SU-DHL-6 (cell line): ENCODE measurements around the gene MORF4L2.
"Not testable (repeated sequence)": the region's sequence is repeated elsewhere in the genome, so short reads cannot be mapped to it uniquely, and the experiment has no call there.

Experiments used
- H2AFZ ChIP-seq: fragments of 200-600 bp; sonication (generic); 2 replicates; pipeline ENCODE4 v1.6.1; 2014; ENCODE audit warnings: low read depth, mild to moderate bottlenecking, moderate library complexity, mixed read lengths, antibody characterized with exemption, low read length; ENCODE audit not compliant: severe bottlenecking
- H3F3A ChIP-seq: fragments of 200-600 bp; shearing (Covaris generic); 2 replicates; pipeline ENCODE4 v1.6.0; 2016; ENCODE audit warnings: antibody characterized with exemption, mild to moderate bottlenecking; ENCODE audit not compliant: insufficient read depth
- H3K27ac ChIP-seq: fragments of 200-600 bp; sonication (generic); 2 replicates; pipeline ENCODE4 v1.5.1; 2016; ENCODE audit warnings: low read depth, mild to moderate bottlenecking, low read length, moderate library complexity, mixed read lengths
- H3K27me3 ChIP-seq: fragments of 200-600 bp; sonication (generic), shearing (Covaris generic); 2 replicates; pipeline ENCODE4 v1.6.0; 2014; ENCODE audit warnings: mild to moderate bottlenecking, low read length
- H3K36me3 ChIP-seq: fragments of 200-600 bp; sonication (generic); 2 replicates; pipeline ENCODE4 v1.6.1; 2014; ENCODE audit warnings: mild to moderate bottlenecking, low read length, mixed read lengths
- H3K4me2 ChIP-seq: fragments of 300-600, 200-600 bp; shearing (Covaris generic), sonication (generic); 2 replicates; pipeline ENCODE4 v1.6.0; 2014; ENCODE audit warnings: low read length, low read depth, mild to moderate bottlenecking; ENCODE audit not compliant: poor library complexity, severe bottlenecking
- H3K4me3 ChIP-seq: fragments of 200-600 bp; sonication (generic); 2 replicates; pipeline ENCODE4 v1.5.1; 2014; ENCODE audit warnings: antibody characterized with exemption, low read length, mild to moderate bottlenecking, mixed read lengths; ENCODE audit not compliant: insufficient read depth, poor library complexity, severe bottlenecking
- H3K79me2 ChIP-seq: fragments of 200-600 bp; sonication (generic); 2 replicates; pipeline ENCODE4 v1.6.1; 2014; ENCODE audit warnings: mild to moderate bottlenecking, low read length, moderate library complexity; ENCODE audit not compliant: insufficient read depth
- H3K9ac ChIP-seq: fragments of 200-600 bp; sonication (generic); 2 replicates; pipeline ENCODE4 v1.7.0; 2014; ENCODE audit warnings: mild to moderate bottlenecking, low read length
- H3K9me2 ChIP-seq: fragments of 200-600 bp; sonication (generic); replicated peaks from 2 replicates; pipeline ENCODE4 v1.6.1; 2014; ENCODE audit warnings: low read length; ENCODE audit not compliant: insufficient read depth
- H3K9me3 ChIP-seq: fragments of 200-600 bp; sonication (generic); 2 replicates; pipeline ENCODE4 v1.6.1; 2014; ENCODE audit warnings: low read length, mixed read lengths; ENCODE audit not compliant: insufficient read depth
- H4K20me1 ChIP-seq: fragments of 200-600 bp; sonication (generic); 2 replicates; pipeline ENCODE4 v1.6.1; 2014; ENCODE audit warnings: low read depth, mild to moderate bottlenecking, antibody characterized with exemption, low read length, moderate library complexity, mixed read lengths
- EZH2phosphoT487 ChIP-seq: fragments of 200-600 bp; sonication (generic), shearing (Covaris generic); conservative IDR thresholded peaks from 2 replicates; pipeline ENCODE4 v1.6.1; 2018; ENCODE audit warnings: mild to moderate bottlenecking, antibody characterized with exemption, low read length, moderate library complexity, mixed read lengths
- TF ChIP-seq, protein P1 (sequence below): fragments of 200-600 bp; sonication (generic); IDR thresholded peaks from one replicate; pipeline ENCODE4 v1.5.1; 2017; ENCODE audit warnings: antibody characterized with exemption, mild to moderate bottlenecking, low read length, moderate library complexity; ENCODE audit not compliant: insufficient read depth, poor library complexity, severe bottlenecking

The MORF4L2 gene

DNA sequence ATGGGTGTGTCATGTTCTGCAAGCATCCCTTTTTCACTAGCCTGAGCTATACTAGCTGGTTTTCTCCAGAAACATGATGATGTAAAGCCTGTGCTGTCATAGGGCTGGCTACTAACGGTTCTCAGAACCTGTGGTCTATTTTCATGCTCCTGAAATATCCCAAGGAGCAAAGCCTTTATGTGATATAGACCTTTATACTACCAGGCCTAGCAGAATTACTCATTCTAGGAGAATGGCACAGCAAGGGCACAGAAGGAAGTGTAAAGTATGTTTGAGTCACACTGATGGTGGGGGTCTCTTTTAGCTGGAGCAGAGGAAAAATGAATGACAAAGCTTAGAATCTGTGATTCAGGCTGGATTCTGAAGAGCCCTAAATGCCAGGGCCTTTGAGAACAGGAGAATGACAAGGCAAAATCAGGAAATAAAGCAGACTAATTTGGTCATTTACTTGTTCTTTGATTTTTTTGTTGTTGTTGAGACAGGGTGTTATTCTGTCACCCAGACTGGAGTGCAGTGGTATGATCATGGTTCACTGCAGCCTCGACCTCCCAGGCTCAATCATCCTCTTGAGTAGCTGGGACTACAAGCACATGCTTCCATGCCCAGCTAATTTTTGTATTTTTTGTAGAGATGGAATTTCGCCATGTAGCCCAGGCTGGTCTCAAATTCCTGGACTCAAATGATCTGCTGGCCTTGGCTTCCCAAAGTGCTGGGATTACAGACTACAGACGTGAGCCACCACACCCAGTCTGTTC, 45.9 kb downstream of the MORF4L2 start:
- H3K27ac ChIP-seq = no peak overlapping the region
- H3K9me2 ChIP-seq = no peaks in the 10 kb centered on the region
- H3F3A ChIP-seq = no peaks in the 10 kb centered on the region
- H3K4me2 ChIP-seq = no peak overlapping the region
- no peaks in the 10 kb centered on the region for H3K79me2 ChIP-seq
- no peak overlapping the region for H2AFZ ChIP-seq
- no peaks in the 10 kb centered on the region for H3K9me3 ChIP-seq
- H3K9ac ChIP-seq = no peak overlapping the region
- H3K27me3 ChIP-seq = no peaks in the 10 kb centered on the region
- H3K4me3 ChIP-seq = no peak overlapping the region
- H3K36me3 ChIP-seq = no peaks in the 10 kb centered on the region
- H4K20me1 ChIP-seq = no peaks in the 10 kb centered on the region
- TF ChIP-seq, protein P1, sequence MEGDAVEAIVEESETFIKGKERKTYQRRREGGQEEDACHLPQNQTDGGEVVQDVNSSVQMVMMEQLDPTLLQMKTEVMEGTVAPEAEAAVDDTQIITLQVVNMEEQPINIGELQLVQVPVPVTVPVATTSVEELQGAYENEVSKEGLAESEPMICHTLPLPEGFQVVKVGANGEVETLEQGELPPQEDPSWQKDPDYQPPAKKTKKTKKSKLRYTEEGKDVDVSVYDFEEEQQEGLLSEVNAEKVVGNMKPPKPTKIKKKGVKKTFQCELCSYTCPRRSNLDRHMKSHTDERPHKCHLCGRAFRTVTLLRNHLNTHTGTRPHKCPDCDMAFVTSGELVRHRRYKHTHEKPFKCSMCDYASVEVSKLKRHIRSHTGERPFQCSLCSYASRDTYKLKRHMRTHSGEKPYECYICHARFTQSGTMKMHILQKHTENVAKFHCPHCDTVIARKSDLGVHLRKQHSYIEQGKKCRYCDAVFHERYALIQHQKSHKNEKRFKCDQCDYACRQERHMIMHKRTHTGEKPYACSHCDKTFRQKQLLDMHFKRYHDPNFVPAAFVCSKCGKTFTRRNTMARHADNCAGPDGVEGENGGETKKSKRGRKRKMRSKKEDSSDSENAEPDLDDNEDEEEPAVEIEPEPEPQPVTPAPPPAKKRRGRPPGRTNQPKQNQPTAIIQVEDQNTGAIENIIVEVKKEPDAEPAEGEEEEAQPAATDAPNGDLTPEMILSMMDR = no peak
- TF ChIP-seq EZH2phosphoT487 = no peak

DNA sequence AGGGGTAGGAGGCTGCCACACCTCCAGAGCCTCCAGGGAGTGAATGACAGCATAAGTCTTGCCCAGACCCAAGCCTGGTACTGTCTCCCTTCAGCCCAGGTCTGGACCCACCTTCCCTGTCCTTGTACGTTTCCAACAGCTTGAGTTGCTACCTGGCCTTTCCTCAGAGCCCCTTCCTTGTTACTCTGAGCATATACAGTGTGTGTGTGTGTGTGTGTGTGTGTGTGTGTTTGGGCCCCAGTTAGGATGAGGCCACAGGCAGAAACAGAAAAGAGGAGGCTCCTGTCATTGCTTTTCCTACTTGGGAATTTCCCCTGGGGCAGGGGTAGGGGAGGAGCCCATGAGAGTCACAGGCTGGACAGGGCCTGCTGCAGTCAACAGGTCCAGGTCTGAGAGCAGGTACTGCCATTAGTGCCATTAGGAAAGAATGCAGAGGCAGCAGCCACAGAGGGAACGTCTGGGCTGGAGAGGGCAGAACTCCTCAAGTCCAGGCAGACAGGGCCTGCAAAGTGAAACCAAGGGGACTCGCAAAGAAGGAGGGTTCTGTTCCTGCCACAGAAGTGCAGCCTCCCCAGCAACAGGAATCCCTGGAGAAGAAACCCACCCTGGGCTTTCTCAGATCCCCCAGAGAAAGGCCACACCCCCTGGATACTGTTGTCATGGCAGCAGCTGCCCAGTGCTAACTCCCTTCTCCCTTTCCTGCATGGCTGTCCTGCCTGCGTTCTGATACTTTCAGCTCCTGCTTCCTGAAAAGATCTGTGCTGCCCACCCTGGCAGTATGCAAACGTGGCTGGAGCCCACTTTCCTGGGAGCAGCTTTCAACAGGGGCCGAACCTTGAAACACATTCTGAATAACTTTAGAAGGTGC, 47.8 kb downstream of the MORF4L2 start:
- not testable (repeated sequence) for H3K4me2 ChIP-seq, H3F3A ChIP-seq, H3K27ac ChIP-seq, H3K4me3 ChIP-seq, H3K9me3 ChIP-seq, H3K9me2 ChIP-seq, H3K36me3 ChIP-seq, H4K20me1 ChIP-seq, H3K9ac ChIP-seq, H3K27me3 ChIP-seq, H2AFZ ChIP-seq, H3K79me2 ChIP-seq

DNA sequence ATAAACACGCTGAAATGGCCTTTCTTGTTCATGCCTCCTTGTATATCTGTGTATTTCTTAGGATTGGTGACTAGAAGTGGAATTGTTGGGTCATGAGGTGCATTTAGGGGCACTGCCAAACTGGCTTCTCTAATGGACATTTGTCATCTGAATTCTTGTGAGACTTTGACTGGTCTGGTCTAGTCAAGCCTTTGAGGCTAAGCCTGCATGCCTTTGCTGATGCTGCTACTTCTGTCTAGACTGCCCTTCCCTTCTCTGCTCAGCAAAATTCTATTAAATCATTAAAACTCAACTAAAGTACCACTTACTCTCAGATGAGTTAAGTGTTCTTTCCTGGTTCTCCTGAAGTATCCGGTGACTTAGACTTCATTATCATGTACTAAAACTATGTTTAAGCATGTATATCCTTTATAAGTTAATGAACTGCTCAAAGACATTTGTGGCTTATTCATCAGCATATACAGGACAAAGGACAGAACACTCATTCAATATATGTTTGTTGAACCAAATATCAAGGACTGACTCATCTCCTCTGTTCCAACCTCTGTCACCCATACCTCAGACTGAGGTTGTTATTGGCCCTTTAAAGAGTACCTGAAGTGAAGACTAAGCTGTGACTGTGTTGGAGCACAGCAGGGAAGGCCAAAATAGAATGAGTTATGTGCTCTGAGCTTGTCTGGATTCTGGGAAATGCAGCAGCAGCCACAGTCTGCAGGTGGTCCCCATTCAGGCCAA, 48.7 kb downstream of the MORF4L2 start:
- Histone ChIP-seq H3K79me2 (no peaks in the 10 kb centered on the region), H3K9me2 (no peaks in the 10 kb centered on the region), H3K27me3 (no peaks in the 10 kb centered on the region), H3K9me3 (no peaks in the 10 kb centered on the region), H3F3A (no peaks in the 10 kb centered on the region), H2AFZ (no peak overlapping the region), H3K4me3 (no peak overlapping the region), H3K36me3 (no peaks in the 10 kb centered on the region), H3K27ac (no peak overlapping the region), H3K4me2 (no peak overlapping the region), H4K20me1 (no peaks in the 10 kb centered on the region), H3K9ac (no peak overlapping the region)
- no peak for TF ChIP-seq EZH2phosphoT487
- TF ChIP-seq, protein P1 = no peak
